GM18502 (cell line): ENCODE results near the gene EMC8.
"Not testable (repeated sequence)": the region's sequence is repeated elsewhere in the genome, so short reads cannot be mapped to it uniquely, and the experiment has no call there.

Source experiments
- ATAC-seq: cut with Tn5 transposase; IDR thresholded peaks from one replicate; pipeline ENCODE4 v1.9.1; 2021; ENCODE audit warnings: mild to moderate bottlenecking; ENCODE audit not compliant: unreplicated experiment, poor library complexity

EMC8 gene

GRCh38 chr16:85819245-85819644, 19.9 kb upstream of the EMC8 start:
- ATAC-seq: no peak

- not testable (repeated sequence) for ATAC-seq
Observed at GRCh38 chr16:85817195-85817594, 17.9 kb upstream of the EMC8 start.

- ATAC-seq: no peak
Observed at GRCh38 chr16:85816159-85816558, 16.8 kb upstream of the EMC8 start.

- ATAC-seq: no peak
Observed at GRCh38 chr16:85812811-85813700, 13.7 kb upstream of the EMC8 start.

DNA sequence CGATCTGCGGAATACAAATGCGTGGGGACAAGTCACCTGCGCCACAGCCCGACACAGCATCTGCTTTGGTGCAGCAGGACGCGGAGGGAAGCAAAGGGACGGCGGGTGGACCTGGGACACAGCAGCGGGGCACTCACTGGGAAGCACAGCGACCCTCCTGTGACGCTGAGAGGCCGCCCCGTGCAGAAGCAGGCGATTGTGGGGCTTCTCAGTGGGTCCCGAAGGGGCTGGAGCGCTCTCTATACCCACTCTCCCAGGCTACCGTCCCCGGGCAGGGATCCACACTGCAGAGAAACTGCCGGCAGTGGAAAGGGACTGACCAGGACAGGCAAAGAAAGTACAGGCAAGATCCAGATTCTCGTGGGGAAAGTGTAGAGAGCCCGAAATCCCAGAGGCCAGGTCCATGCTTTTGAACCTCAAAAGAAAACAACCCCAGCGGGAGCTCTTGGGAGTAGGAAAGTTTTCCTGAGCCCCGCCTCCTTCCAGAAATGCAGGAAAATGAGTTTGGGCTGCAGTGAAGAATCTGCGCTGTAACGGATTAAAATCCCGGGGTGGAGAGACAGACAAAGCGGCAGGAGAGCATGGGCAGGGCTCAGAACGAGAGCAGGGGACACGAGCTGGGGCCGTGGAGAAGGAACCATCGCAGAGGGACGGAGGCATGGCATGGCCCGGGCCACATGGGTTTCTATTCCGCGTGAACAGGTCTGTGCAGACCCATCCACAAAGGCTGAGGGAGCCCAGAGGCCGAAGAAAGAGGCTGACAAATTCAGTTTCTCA, 12.9 kb upstream of the EMC8 start:
- ATAC-seq: no peak

- ATAC-seq: no peak
Observed at GRCh38 chr16:85810742-85811115, 11.4 kb upstream of the EMC8 start.

DNA sequence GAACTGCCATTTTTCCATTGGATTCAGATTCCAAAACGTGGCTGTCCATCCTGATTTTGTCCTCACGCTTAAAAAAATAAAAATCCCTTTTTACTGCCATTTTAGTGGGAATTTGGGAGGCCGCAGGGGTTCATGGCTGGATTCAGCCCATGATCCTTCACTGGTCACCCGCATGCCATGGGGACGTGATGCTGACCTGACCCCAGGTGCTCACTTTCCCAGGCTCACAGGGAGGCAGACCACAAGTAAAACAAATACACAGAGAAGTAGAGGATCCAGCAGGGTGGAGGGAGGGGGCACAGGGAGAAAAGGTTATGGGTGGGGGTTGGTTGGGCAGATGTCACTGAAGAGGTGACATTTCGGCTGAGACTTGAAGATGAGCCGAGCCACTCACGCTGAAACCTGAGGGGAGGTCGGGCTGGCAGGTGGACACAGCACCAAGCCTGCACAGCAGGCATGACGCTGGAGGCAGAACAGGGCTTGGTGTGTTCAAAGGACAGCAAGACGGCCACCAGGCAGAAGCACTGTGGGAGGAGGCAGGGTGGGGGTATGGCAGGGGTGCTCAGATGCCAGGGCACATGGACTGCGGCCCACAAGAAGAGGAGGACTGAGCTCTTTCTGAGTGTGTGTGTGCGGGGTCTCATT, 10.9 kb upstream of the EMC8 start:
- ATAC-seq: no peak

GRCh38 chr16:85809645-85810044, 10.3 kb upstream of the EMC8 start:
- no peak for ATAC-seq

- ATAC-seq: no peak
Observed at GRCh38 chr16:85808926-85809325, 9.6 kb upstream of the EMC8 start.

GRCh38 chr16:85808104-85808503, 8.8 kb upstream of the EMC8 start:
- ATAC-seq: not testable (repeated sequence)

GRCh38 chr16:85807340-85807739, 8.0 kb upstream of the EMC8 start:
- ATAC-seq: not testable (repeated sequence)

DNA sequence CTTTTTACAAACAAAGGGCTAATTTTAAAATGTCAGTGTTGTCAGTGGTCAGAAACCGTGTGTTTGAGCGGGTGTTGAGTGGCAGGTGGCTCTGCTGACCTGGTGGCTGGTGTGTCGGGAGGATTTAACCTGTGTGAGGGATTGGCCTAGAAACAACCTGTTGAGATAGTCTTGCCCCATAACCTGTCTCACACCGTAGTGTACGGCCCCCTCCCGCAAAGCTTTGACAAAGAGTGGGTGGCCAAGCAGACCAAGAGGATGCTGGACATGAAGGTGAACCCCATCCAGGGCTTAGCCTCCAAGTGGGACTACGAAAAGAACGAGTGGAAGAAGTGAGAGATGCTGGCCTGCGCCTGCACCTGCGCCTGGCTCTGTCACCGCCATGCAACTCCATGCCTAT, 7.2 kb upstream of the EMC8 start:
- ATAC-seq: no peak

DNA sequence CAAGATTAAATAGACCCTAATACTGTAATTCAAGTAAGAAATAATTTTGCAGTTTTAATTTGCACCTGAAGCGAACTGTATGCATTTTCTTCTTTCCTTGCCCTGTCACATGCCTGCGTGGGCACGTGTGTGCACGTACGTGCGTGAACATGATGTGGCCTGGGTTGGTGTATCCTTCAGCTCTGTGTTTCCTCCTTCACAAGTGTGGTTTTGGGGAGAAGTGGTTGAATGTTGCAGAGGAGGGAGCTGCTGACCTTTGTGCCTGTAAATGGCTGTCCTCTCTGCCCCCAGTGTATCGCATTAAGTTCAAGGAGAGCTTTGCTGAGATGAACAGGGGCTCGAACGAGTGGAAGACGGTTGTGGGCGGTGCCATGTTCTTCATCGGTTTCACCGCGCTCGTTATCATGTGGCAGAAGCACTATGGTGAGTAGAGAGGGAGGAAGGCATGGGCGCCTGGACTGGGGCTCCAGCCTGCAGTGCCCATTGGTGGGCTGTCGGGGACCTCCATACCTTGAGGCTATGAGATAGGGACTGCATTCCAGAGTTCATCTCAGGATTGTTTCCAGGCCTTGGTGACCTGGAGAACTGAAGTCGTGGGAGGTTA, 6.2 kb upstream of the EMC8 start:
- no peak for ATAC-seq

GRCh38 chr16:85803570-85803969, 4.2 kb upstream of the EMC8 start:
- ATAC-seq: no peak

DNA sequence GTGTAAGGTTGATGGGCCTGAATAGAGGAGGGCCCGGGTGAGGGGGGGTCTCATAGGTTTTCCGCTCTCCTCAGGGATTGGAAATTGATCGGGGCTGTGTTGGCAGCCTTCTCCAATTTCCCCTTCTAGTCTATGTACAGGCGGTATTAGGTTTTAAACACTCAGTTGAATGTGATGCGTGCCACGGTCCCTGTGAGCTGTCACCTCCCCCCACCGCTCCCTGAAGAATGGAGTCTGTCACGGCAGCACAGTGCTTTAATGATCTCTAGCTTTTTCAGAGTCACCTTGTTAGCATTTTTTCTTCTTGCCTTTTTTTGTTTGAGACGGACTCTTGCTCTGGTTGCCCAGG, 951 bp upstream of the EMC8 start:
- no peak for ATAC-seq

DNA sequence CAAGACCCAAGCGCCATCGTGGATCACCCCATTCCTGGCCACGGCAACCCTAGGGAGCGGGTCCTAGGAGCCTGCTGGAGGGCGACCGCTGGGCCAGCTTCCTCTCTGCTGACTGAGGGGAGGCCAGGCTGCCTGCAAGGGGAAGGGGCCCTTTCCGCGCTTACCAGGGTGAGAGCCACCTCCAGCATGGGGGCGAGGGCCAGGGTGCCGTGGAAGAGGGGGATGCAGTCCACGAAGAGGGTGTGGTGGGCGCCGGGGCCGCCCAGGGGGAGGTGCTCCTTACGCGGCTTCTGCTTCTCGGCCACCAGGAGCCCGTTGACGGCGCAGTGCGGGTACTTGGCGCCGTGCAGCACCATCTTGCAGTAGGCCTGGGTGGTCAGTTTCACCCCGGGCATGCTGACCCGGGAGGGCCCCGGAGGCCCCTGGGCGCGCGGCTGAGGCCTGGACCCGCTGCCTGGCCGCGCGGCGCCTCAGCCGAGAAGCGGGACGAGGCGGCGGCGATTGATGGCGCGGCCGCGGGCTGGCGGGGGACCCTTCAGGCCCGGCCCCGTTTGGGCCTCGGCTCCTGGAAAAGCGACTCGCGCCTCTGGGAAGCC, 345 bp downstream of the EMC8 start:
- ATAC-seq: peak; percentile 29

- ATAC-seq: no peak
Observed at GRCh38 chr16:85798283-85798776, 1.0 kb downstream of the EMC8 start.

GRCh38 chr16:85796599-85796998, 2.7 kb downstream of the EMC8 start:
- no peak for ATAC-seq

GRCh38 chr16:85796152-85796551, 3.2 kb downstream of the EMC8 start:
- no peak for ATAC-seq

- no peak for ATAC-seq
Observed at GRCh38 chr16:85794696-85795095, 4.6 kb downstream of the EMC8 start.
